ENCODE data around the gene PATZ1. TPM values are rescaled to one million over a fixed set of nuclear protein-coding genes. Genes with fewer than 3 reads are reported as not detected.

The PATZ1 gene
- total and polyA plus RNA-seq, 7 donors: 3.7 to 21.4 (median 17.4) TPM

- Histone ChIP-seq H3K4me3 (no peak overlapping the region), H3K9me3 (no peaks in the 10 kb centered on the region), H3K36me3 (no peaks in the 10 kb centered on the region), H3K27ac (peak overlapping the region; percentile 68 to 98 (median 74)), H3K27me3 (no peaks in the 10 kb centered on the region), H3K4me1 (peaks cover 0 to 42% (median 37%) of the 10 kb centered on the region in 4 donors)
- TF ChIP-seq CTCF (IDR thresholded peaks at IDR 0.05): no peak
- no peak for TF ChIP-seq EP300 (IDR thresholded peaks at IDR 0.05)
- TF ChIP-seq POLR2A (IDR thresholded peaks at IDR 0.05): no peak
- TF ChIP-seq POLR2AphosphoS5 (IDR thresholded peaks at IDR 0.05): peak in 2 of 4 donors; percentile 25 to 50
- WGBS, 2 donors: 16 to 50% methylated on average over 5 of the region's 5 CpGs
- intact Hi-C loops (cut with DNase I): no loop called here
- no peak for DNase-seq
Measured at GRCh38 chr22:31295831-31296657, 50.1 kb downstream of the PATZ1 start.

- intact Hi-C loops (cut with DNase I): no loop called here
- Histone ChIP-seq H3K9me3 (no peaks in the 10 kb centered on the region), H3K27me3 (no peaks in the 10 kb centered on the region), H3K4me1 (peaks cover 0 to 43% (median 38%) of the 10 kb centered on the region in 4 donors), H3K36me3 (no peaks in the 10 kb centered on the region), H3K4me3 (no peak overlapping the region), H3K27ac (peak overlapping the region; percentile 68 to 98 (median 74))
- no peak for DNase-seq
- no peak for TF ChIP-seq POLR2A (IDR thresholded peaks at IDR 0.05)
- no peak for TF ChIP-seq CTCF (IDR thresholded peaks at IDR 0.05)
- no peak for TF ChIP-seq POLR2AphosphoS5 (IDR thresholded peaks at IDR 0.05)
- no peak for TF ChIP-seq EP300 (IDR thresholded peaks at IDR 0.05)
- WGBS, 2 donors: 65 to 80% methylated on average over 3 of the region's 3 CpGs
Measured at GRCh38 chr22:31295360-31295759, 50.8 kb downstream of the PATZ1 start.

- no peaks in the 10 kb centered on the region for H3K9me3 ChIP-seq
- peak in 2 of 4 experiments; percentile 40 to 72 for TF ChIP-seq CTCF (IDR thresholded peaks at IDR 0.05)
- peak; percentile 90 to 94 for TF ChIP-seq POLR2A (IDR thresholded peaks at IDR 0.05)
- TF ChIP-seq POLR2AphosphoS5 (IDR thresholded peaks at IDR 0.05): peak; percentile 88 to 99 (median 97)
- peak in 1 of 4 donors; percentile 52 for TF ChIP-seq EP300 (IDR thresholded peaks at IDR 0.05)
- peak within 1 kb of the TSS; percentile 92 to 98 (median 97) for H3K27ac ChIP-seq
- intact Hi-C loops (cut with DNase I): loop anchor here (1.0 kb wide), 1 partner anchor 21 kb away; no protein-coding TSS in a partner anchor
- H3K4me3 ChIP-seq: peak within 1 kb of the TSS; percentile 71 to 87 (median 82)
- H3K36me3 ChIP-seq: peaks cover 15 to 24% (median 21%) of the 10 kb centered on the region in 4 donors
- DNase-seq: peak; percentile 96
- WGBS, 2 donors: 23 to 24% methylated on average over 19 of the region's 19 CpGs
- H3K27me3 ChIP-seq: no peaks in the 10 kb centered on the region
- peaks cover 0 to 72% (median 66%) of the 10 kb centered on the region in 4 donors for H3K4me1 ChIP-seq
Measured at GRCh38 chr22:31292236-31292989, 53.7 kb downstream of the PATZ1 start, which contains the start of gene PIK3IP1. PIK3IP1 (minus strand) TSS chr22:31292488; CDS start chr22:31292344, 144 bp downstream.

GRCh38 chr22:31291481-31292235, 54.5 kb downstream of the PATZ1 start:
- H3K27me3 ChIP-seq: no peaks in the 10 kb centered on the region
- H3K4me1 ChIP-seq: peaks cover 0 to 74% (median 68%) of the 10 kb centered on the region in 4 donors
- intact Hi-C loops (cut with DNase I): loop anchor here (1.0 to 2.0 kb wide), 2 partner anchors 22 to 55 kb away; partner anchors contain the start of gene PATZ1
- H3K9me3 ChIP-seq: no peaks in the 10 kb centered on the region
- peaks cover 15 to 25% (median 21%) of the 10 kb centered on the region in 4 donors for H3K36me3 ChIP-seq
- TF ChIP-seq CTCF (IDR thresholded peaks at IDR 0.05): no peak
- no peak for TF ChIP-seq POLR2AphosphoS5 (IDR thresholded peaks at IDR 0.05)
- no peak for TF ChIP-seq EP300 (IDR thresholded peaks at IDR 0.05)
- TF ChIP-seq POLR2A (IDR thresholded peaks at IDR 0.05): no peak
- H3K4me3 ChIP-seq: peak overlapping the region; percentile 71 to 87 (median 82)
- peak; percentile 69 for DNase-seq
- WGBS, 2 donors: 1% methylated on average over 20 of the region's 20 CpGs
- peak overlapping the region; percentile 92 to 98 (median 97) for H3K27ac ChIP-seq
